Panc1 (cell line): Measurements from ENCODE around the gene TGFB2.

ENCODE experiments used
- CTCF ChIP-seq: fragments of 450-650 bp; IDR thresholded peaks from 2 replicates; pipeline ENCODE4 v1.5.1; 2017; ENCODE audit warnings: mild to moderate bottlenecking
- POLR2AphosphoS5 ChIP-seq: IDR thresholded peaks from 2 replicates; pipeline ENCODE4 v1.6.1; 2012; ENCODE audit warnings: mild to moderate bottlenecking, low read depth, low read length, moderate library complexity
- REST ChIP-seq, 2 experiments: IDR thresholded peaks; 2 replicates each; pipeline ENCODE4 v1.6.1; 2011 to 2012; ENCODE audit warnings: low read depth in 2 of 2, control low read depth in 1 of 2, low read length in 1 of 2, mild to moderate bottlenecking in 1 of 2, moderate library complexity in 1 of 2; ENCODE audit not compliant: insufficient read depth in 1 of 2
- TCF7L2 ChIP-seq: IDR thresholded peaks from 2 replicates; pipeline ENCODE4 v1.6.1; 2011; ENCODE audit warnings: mild to moderate bottlenecking, low read depth, low read length, inconsistent platforms

DNA sequence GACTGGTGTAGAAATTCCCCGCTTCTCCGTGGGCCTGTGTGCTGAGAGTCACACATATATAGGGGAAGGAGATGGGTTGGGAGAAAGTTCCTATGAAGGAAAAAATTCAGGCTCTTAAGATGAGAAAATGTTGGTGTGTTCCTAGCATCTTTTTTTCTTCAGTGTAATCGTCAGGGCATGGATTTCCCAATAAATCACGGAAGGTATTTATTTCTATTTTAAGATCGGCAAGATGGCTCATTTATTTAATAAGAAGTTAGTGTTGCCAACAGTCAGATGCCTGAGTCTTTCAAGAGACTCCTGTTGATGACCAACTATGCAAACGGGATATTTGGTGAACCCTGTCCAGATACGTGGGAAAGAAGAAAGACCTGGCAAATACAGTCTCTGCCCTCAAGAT is 58.2 kb downstream of the TGFB2 start:
- no peak for TF ChIP-seq CTCF
- TF ChIP-seq REST (IDR thresholded peaks at IDR 0.05; ENCODE audit: insufficient read depth in 1 of 2, low read depth in 2 of 2, low read length in 1 of 2) = no peak
- no peak for TF ChIP-seq POLR2AphosphoS5
- TF ChIP-seq TCF7L2 = no peak
